Small intestine (tissue), 7 donors: ENCODE data around the gene AP5M1. TPM values are rescaled to one million over a fixed set of nuclear protein-coding genes. Genes with fewer than 3 reads are reported as not detected.

ENCODE experiments used
- DNase-seq, 2 donors: peaks; one replicate each; pipeline versions ENCODE4 v3.0.0 to v3.0.0-alpha.2; 2013
- FAIRE-seq: peaks from 2 replicates; lab custom pipeline; 2012; peaks lifted over from hg19 to GRCh38; lab: Jason Lieb, UNC
- H3K27ac ChIP-seq, 3 donors: one replicate each; pipeline ENCODE4 v1.5.1; 2013; ENCODE audit warnings: low read length in 2 of 3, mild to moderate bottlenecking in 2 of 3, control low read depth in 1 of 3, inconsistent platforms in 1 of 3, low read depth in 1 of 3, moderate library complexity in 1 of 3
- H3K27me3 ChIP-seq, 3 donors: one replicate each; pipeline ENCODE4 v1.6.1; 2013; ENCODE audit warnings: low read length in 3 of 3, inconsistent platforms in 1 of 3; ENCODE audit not compliant: control insufficient read depth in 3 of 3, insufficient read depth in 3 of 3
- H3K36me3 ChIP-seq, 3 donors: one replicate each; pipeline ENCODE4 v1.6.1; 2013; ENCODE audit warnings: low read length in 3 of 3, inconsistent platforms in 1 of 3, low read depth in 1 of 3, mild to moderate bottlenecking in 1 of 3, moderate library complexity in 1 of 3; ENCODE audit not compliant: control insufficient read depth in 3 of 3, insufficient read depth in 2 of 3
- H3K4me1 ChIP-seq, 3 donors: one replicate each; pipeline ENCODE4 v1.6.1; 2013; ENCODE audit warnings: low read length in 2 of 3, inconsistent platforms in 1 of 3, low read depth in 1 of 3, mild to moderate bottlenecking in 1 of 3, moderate library complexity in 1 of 3; ENCODE audit not compliant: control insufficient read depth in 3 of 3, insufficient read depth in 2 of 3
- H3K4me3 ChIP-seq, 3 donors: one replicate each; pipeline ENCODE4 v1.5.1; 2013; ENCODE audit warnings: low read length in 3 of 3, control low read depth in 1 of 3, inconsistent platforms in 1 of 3, low read depth in 1 of 3, mild to moderate bottlenecking in 1 of 3, moderate library complexity in 1 of 3
- H3K9me3 ChIP-seq, 2 donors: one replicate each; pipeline ENCODE4 v1.6.1; 2013; ENCODE audit warnings: low read depth in 1 of 2, low read length in 1 of 2; ENCODE audit not compliant: control insufficient read depth in 2 of 2, insufficient read depth in 1 of 2
- WGBS, 3 donors: extraction: QIAGEN DNeasy Blood & Tissue Kit; methylation state at CpG; one replicate each; pipeline ENCODE4 v1.1.7; 2013; 5-methylcytosine and 5-hydroxymethylcytosine counted together
- polyA plus RNA-seq, 4 donors: library from polyadenylated mRNA; stranded (reverse) in 3 of 4; unstranded in 1 of 4; fragments of 200-250 nt in 3 of 4; fragments of 120-200 nt in 1 of 4; gene quantifications; one replicate each; pipeline versions ENCODE4 v1.2.1 to v1.2.3, GENCODE V29; 2013
- donor health status: healthy with polysubstance abuse.
- donor health status: control.
- donor health status: control.
- donor health status: Bipolar disorder and iron deficiency.
- donor health status: healthy.

Gene AP5M1
- polyA plus RNA-seq, 4 donors = 20.6 to 44.6 (median 24.1) TPM

- Histone ChIP-seq H3K9me3 (no peaks in the 10 kb centered on the region), H3K4me1 (peaks cover 0 to 11% (median 0%) of the 10 kb centered on the region in 3 donors), H3K27ac (no peak overlapping the region), H3K27me3 (no peaks in the 10 kb centered on the region), H3K36me3 (peaks cover 0 to 3% (median 0%) of the 10 kb centered on the region in 3 donors), H3K4me3 (no peak overlapping the region)
- FAIRE-seq (peak; percentile 5), DNase-seq (no peak)
- 95 to 100% (median 97%) methylated on average over 1 of the region's 1 CpG for WGBS, 3 donors
Observed at GRCh38 chr14:57293866-57294837, 25.4 kb downstream of the AP5M1 start.

- Histone ChIP-seq H3K4me3 (no peak overlapping the region), H3K4me1 (peaks cover 0 to 11% (median 0%) of the 10 kb centered on the region in 3 donors), H3K27ac (no peak overlapping the region), H3K36me3 (peaks cover 0 to 3% (median 0%) of the 10 kb centered on the region in 3 donors), H3K9me3 (no peaks in the 10 kb centered on the region), H3K27me3 (no peaks in the 10 kb centered on the region)
- 28 to 39% (median 29%) methylated on average over 1 of the region's 1 CpG for WGBS, 3 donors
- FAIRE-seq = no peak
- no peak for DNase-seq
Observed at GRCh38 chr14:57295239-57295638, 26.5 kb downstream of the AP5M1 start.

- H3K4me1 ChIP-seq = no peaks in the 10 kb centered on the region
- no peaks in the 10 kb centered on the region for H3K27me3 ChIP-seq
- no peak overlapping the region for H3K4me3 ChIP-seq
- no peak for DNase-seq
- 91 to 97% (median 92%) methylated on average over 4 of the region's 4 CpGs for WGBS, 3 donors
- peaks cover 0 to 2% (median 0%) of the 10 kb centered on the region in 3 donors for H3K36me3 ChIP-seq
- H3K9me3 ChIP-seq = no peaks in the 10 kb centered on the region
- no peak for FAIRE-seq
- no peak overlapping the region for H3K27ac ChIP-seq
Observed at GRCh38 chr14:57297852-57298251, 29.1 kb downstream of the AP5M1 start.

GRCh38 chr14:57299511-57299910, 30.7 kb downstream of the AP5M1 start:
- no peaks in the 10 kb centered on the region for H3K9me3 ChIP-seq
- H3K4me1 ChIP-seq = no peaks in the 10 kb centered on the region
- peaks cover 0 to 2% (median 0%) of the 10 kb centered on the region in 3 donors for H3K36me3 ChIP-seq
- 79 to 91% (median 88%) methylated on average over 3 of the region's 3 CpGs for WGBS, 3 donors
- no peak for DNase-seq
- no peak overlapping the region for H3K27ac ChIP-seq
- no peak overlapping the region for H3K4me3 ChIP-seq
- no peak for FAIRE-seq
- H3K27me3 ChIP-seq = no peaks in the 10 kb centered on the region

- H3K27me3 ChIP-seq = no peaks in the 10 kb centered on the region
- FAIRE-seq (no peak), DNase-seq (no peak)
- H3K4me1 ChIP-seq = no peaks in the 10 kb centered on the region
- H3K27ac ChIP-seq = no peak overlapping the region
- H3K4me3 ChIP-seq = no peak overlapping the region
- WGBS, 3 donors = 70 to 82% (median 72%) methylated on average over 5 of the region's 5 CpGs
- no peaks in the 10 kb centered on the region for H3K9me3 ChIP-seq
- no peaks in the 10 kb centered on the region for H3K36me3 ChIP-seq
Observed at GRCh38 chr14:57302883-57303282, 34.1 kb downstream of the AP5M1 start.

GRCh38 chr14:57314396-57315089, 45.8 kb downstream of the AP5M1 start:
- no peak for FAIRE-seq

GRCh38 chr14:57317248-57317833, 48.6 kb downstream of the AP5M1 start:
- H3K27me3 ChIP-seq = peaks cover 0 to 5% (median 0%) of the 10 kb centered on the region in 3 donors
- no peaks in the 10 kb centered on the region for H3K9me3 ChIP-seq
- 1 to 3% (median 2%) methylated on average over 3 of the region's 3 CpGs for WGBS, 3 donors
- H3K4me3 ChIP-seq = no peak overlapping the region
- no peak overlapping the region for H3K27ac ChIP-seq
- H3K4me1 ChIP-seq = no peaks in the 10 kb centered on the region
- DNase-seq (peak; percentile 86 to 87), FAIRE-seq (peak; percentile 36)
- H3K36me3 ChIP-seq = no peaks in the 10 kb centered on the region

More at GRCh38 chr14:57314396-57315089, 45.8 kb downstream of the AP5M1 start:
- Histone ChIP-seq H3K4me3 (no peak overlapping the region), H3K4me1 (no peaks in the 10 kb centered on the region), H3K27ac (no peak overlapping the region), H3K9me3 (no peaks in the 10 kb centered on the region), H3K27me3 (no peaks in the 10 kb centered on the region), H3K36me3 (no peaks in the 10 kb centered on the region)
- DNase-seq = no peak
- 57 to 76% (median 63%) methylated on average over 7 of the region's 7 CpGs for WGBS, 3 donors

GRCh38 chr14:57319636-57320192, 50.9 kb downstream of the AP5M1 start:
- H3K4me3 ChIP-seq = no peak overlapping the region
- WGBS, 3 donors = 45 to 58% (median 50%) methylated on average over 2 of the region's 2 CpGs
- peaks cover 0 to 5% (median 0%) of the 10 kb centered on the region in 3 donors for H3K27me3 ChIP-seq
- H3K27ac ChIP-seq = no peak overlapping the region
- FAIRE-seq = no peak
- no peaks in the 10 kb centered on the region for H3K4me1 ChIP-seq
- no peak for DNase-seq
- H3K36me3 ChIP-seq = no peaks in the 10 kb centered on the region
- H3K9me3 ChIP-seq = no peaks in the 10 kb centered on the region
